Activated CD8-positive, alpha-beta T cell treated with anti-CD3 and anti-CD28 coated beads for 36 hours (primary cell): ENCODE measurements around the gene NACC1. TPM values are rescaled to one million over a fixed set of nuclear protein-coding genes. Genes with fewer than 3 reads are reported as not detected.
A peak's percentile ranks its signal among the peaks of the same experiment; 100 is the strongest.

Source experiments
- ATAC-seq: fragments of 200-7000 bp; cut with Tn5 transposase; one replicate; pipeline ENCODE4 v1.10.0; 2021; ENCODE audit warnings: mild to moderate bottlenecking, moderate library complexity
- CTCF ChIA-PET: fragments of 350-600 bp; sonication (Branson Sonifier 250); formaldehyde crosslinking; loops from one replicate; lab custom pipeline; 2021; ENCODE audit warnings: antibody characterized with exemption; lab: Charles Lee
- POLR2A ChIA-PET: fragments of 350-600 bp; sonication (Branson Sonifier 250); formaldehyde crosslinking; loops from one replicate; lab custom pipeline; 2021; ENCODE audit warnings: antibody characterized with exemption; lab: Charles Lee
- DNase-seq: peaks from one replicate; pipeline ENCODE4 v3.0.0-alpha.2; 2020
- H3K27ac Mint-ChIP-seq: one replicate; pipeline ENCODE4 v1.8.0; 2021; ENCODE audit warnings: mild to moderate bottlenecking, mixed read lengths
- H3K27me3 Mint-ChIP-seq: one replicate; pipeline ENCODE4 v1.8.0; 2021; ENCODE audit warnings: mixed read lengths
- H3K36me3 Mint-ChIP-seq: one replicate; pipeline ENCODE4 v1.8.0; 2021; ENCODE audit warnings: low read depth, mixed read lengths
- H3K4me1 Mint-ChIP-seq: one replicate; pipeline ENCODE4 v1.8.0; 2021; ENCODE audit warnings: low read depth, mixed read lengths
- H3K4me3 Mint-ChIP-seq: one replicate; pipeline ENCODE4 v1.8.0; 2021; ENCODE audit warnings: mild to moderate bottlenecking, moderate library complexity, mixed read lengths
- H3K9me3 Mint-ChIP-seq: one replicate; pipeline ENCODE4 v1.8.0; 2021; ENCODE audit warnings: mixed read lengths
- CTCF ChIP-seq: fragments of 200-600 bp; IDR thresholded peaks from one replicate; pipeline ENCODE4 v1.8.0; 2022; ENCODE audit warnings: antibody characterized with exemption, mild to moderate bottlenecking
- intact Hi-C: fragments of 100-400 bp; cut with micrococcal nuclease; formaldehyde crosslinking; loops from one replicate; pipeline ENCODE4 v1.10.0; 2022
- total RNA-seq, 2 experiments: library from RNA; stranded (reverse); gene quantifications; one replicate each; pipeline ENCODE4 v1.2.3, GENCODE V29; 2021

NACC1 gene
- total RNA-seq, 2 experiments from 2014 or later, result 73.8 to 87.5 TPM

- intact Hi-C loops, result no loop called here
- DNase-seq, result no peak
- TF ChIP-seq CTCF, result no peak
- H3K4me3 Mint-ChIP-seq, result peak overlapping the region; percentile 7
- peaks cover 2% of the 10 kb centered on the region for H3K36me3 Mint-ChIP-seq
- ChIA-PET POLR2A (interaction anchor here (1.6 to 11.9 kb wide), 2 partner anchors 12 to 16 kb away, joined by 6 to 226 read pairs; partner anchors contain the start of genes IER2 and STX10), CTCF (interaction anchor here (1.1 to 5.4 kb wide), 4 partner anchors 14 to 204 kb away, joined by 3 to 37 read pairs (median 20); no protein-coding TSS in a partner anchor)
- no peaks in the 10 kb centered on the region for H3K9me3 Mint-ChIP-seq
- H3K27me3 Mint-ChIP-seq, result no peaks in the 10 kb centered on the region
- H3K4me1 Mint-ChIP-seq, result peaks cover 69% of the 10 kb centered on the region
- peak overlapping the region; percentile 96 for H3K27ac Mint-ChIP-seq
- no peak for ATAC-seq
Observed at GRCh38 chr19:13169769-13170168, 51.7 kb downstream of the NACC1 start.

- peaks cover 60% of the 10 kb centered on the region for H3K4me1 Mint-ChIP-seq
- intact Hi-C loops, result no loop called here
- TF ChIP-seq CTCF, result no peak
- no peaks in the 10 kb centered on the region for H3K9me3 Mint-ChIP-seq
- no peaks in the 10 kb centered on the region for H3K27me3 Mint-ChIP-seq
- peak overlapping the region; percentile 85 for H3K27ac Mint-ChIP-seq
- ATAC-seq (no peak), DNase-seq (no peak)
- ChIA-PET CTCF (interaction anchor here (1.5 to 5.4 kb wide), 2 partner anchors 23 to 65 kb away, joined by 4 to 36 read pairs; no protein-coding TSS in a partner anchor), POLR2A (interaction anchor here (1.1 to 11.9 kb wide), 3 partner anchors 10 to 17 kb away, joined by 4 to 226 read pairs (median 6); partner anchors contain the start of genes IER2 and STX10)
- peak overlapping the region; percentile 9 for H3K4me3 Mint-ChIP-seq
- H3K36me3 Mint-ChIP-seq, result peaks cover 2% of the 10 kb centered on the region
Observed at GRCh38 chr19:13171146-13171545, 53.1 kb downstream of the NACC1 start.

GRCh38 chr19:13172346-13173138 lies 54.5 kb downstream of the NACC1 start:
- no peaks in the 10 kb centered on the region for H3K9me3 Mint-ChIP-seq
- DNase-seq (peak; percentile 93), ATAC-seq (peak; percentile 17)
- H3K27ac Mint-ChIP-seq, result peak overlapping the region; percentile 98
- no peaks in the 10 kb centered on the region for H3K27me3 Mint-ChIP-seq
- peak overlapping the region; percentile 90 for H3K4me3 Mint-ChIP-seq
- no peak for TF ChIP-seq CTCF
- POLR2A ChIA-PET, result interaction anchor here (2.1 to 2.2 kb wide), 2 partner anchors 9 to 20 kb away, joined by 9 to 18 read pairs; no protein-coding TSS in a partner anchor
- peaks cover 2% of the 10 kb centered on the region for H3K36me3 Mint-ChIP-seq
- intact Hi-C loops, result no loop called here
- CTCF ChIA-PET, result no interaction called here
- H3K4me1 Mint-ChIP-seq, result peaks cover 50% of the 10 kb centered on the region

GRCh38 chr19:13173139-13173737 lies 55.2 kb downstream of the NACC1 start:
- Mint-ChIP-seq H3K36me3 (no peaks in the 10 kb centered on the region), H3K4me1 (peaks cover 45% of the 10 kb centered on the region), H3K27me3 (no peaks in the 10 kb centered on the region), H3K27ac (peak overlapping the region; percentile 98), H3K9me3 (no peaks in the 10 kb centered on the region), H3K4me3 (peak overlapping the region; percentile 90)
- ATAC-seq (no peak), DNase-seq (no peak)
- ChIA-PET CTCF (no interaction called here), POLR2A (interaction anchor here (1.0 to 2.2 kb wide), 3 partner anchors 10 to 20 kb away, joined by 4 to 18 read pairs (median 9); no protein-coding TSS in a partner anchor)
- intact Hi-C loops, result no loop called here
- TF ChIP-seq CTCF, result no peak
